Osteocyte (in vitro differentiated cells): ENCODE results near the gene CAPN10. TPM values are rescaled to one million over a fixed set of nuclear protein-coding genes. Genes with fewer than 3 reads are reported as not detected.

Experiments used
- DNase-seq: peaks from one replicate; pipeline ENCODE4 v3.0.0; 2021; ENCODE audit warnings: mixed read lengths; ENCODE audit not compliant: unreplicated experiment; ENCODE audit errors: extremely low spot score
- H3K27ac Mint-ChIP-seq: one replicate; pipeline ENCODE4 v1.8.0; 2021; ENCODE audit warnings: mild to moderate bottlenecking, mixed read lengths; ENCODE audit not compliant: unreplicated experiment
- H3K27me3 Mint-ChIP-seq: one replicate; pipeline ENCODE4 v1.8.0; 2021; ENCODE audit warnings: mixed read lengths; ENCODE audit not compliant: unreplicated experiment
- H3K36me3 Mint-ChIP-seq: one replicate; pipeline ENCODE4 v1.8.0; 2021; ENCODE audit warnings: mixed read lengths; ENCODE audit not compliant: unreplicated experiment
- H3K4me1 Mint-ChIP-seq: one replicate; pipeline ENCODE4 v1.8.0; 2021; ENCODE audit warnings: mixed read lengths; ENCODE audit not compliant: unreplicated experiment
- H3K4me3 Mint-ChIP-seq: one replicate; pipeline ENCODE4 v1.8.0; 2021; ENCODE audit warnings: mild to moderate bottlenecking, moderate library complexity, mixed read lengths; ENCODE audit not compliant: unreplicated experiment
- H3K9me3 Mint-ChIP-seq: one replicate; pipeline ENCODE4 v1.8.0; 2021; ENCODE audit warnings: mixed read lengths; ENCODE audit not compliant: unreplicated experiment
- total RNA-seq: library from RNA; stranded (reverse); gene quantifications from 2 replicates; pipeline ENCODE4 v1.2.1, GENCODE V29; 2021
- TF ChIP-seq, protein P1 (sequence below): fragments of 200-600 bp; sonication (generic); IDR thresholded peaks from 2 replicates; pipeline ENCODE4 v1.5.0; 2021; ENCODE audit warnings: antibody characterized with exemption, mild to moderate bottlenecking, moderate library complexity

The CAPN10 gene
- total RNA-seq, 1 donor from 2014 or later, result 37.7 TPM

DNA sequence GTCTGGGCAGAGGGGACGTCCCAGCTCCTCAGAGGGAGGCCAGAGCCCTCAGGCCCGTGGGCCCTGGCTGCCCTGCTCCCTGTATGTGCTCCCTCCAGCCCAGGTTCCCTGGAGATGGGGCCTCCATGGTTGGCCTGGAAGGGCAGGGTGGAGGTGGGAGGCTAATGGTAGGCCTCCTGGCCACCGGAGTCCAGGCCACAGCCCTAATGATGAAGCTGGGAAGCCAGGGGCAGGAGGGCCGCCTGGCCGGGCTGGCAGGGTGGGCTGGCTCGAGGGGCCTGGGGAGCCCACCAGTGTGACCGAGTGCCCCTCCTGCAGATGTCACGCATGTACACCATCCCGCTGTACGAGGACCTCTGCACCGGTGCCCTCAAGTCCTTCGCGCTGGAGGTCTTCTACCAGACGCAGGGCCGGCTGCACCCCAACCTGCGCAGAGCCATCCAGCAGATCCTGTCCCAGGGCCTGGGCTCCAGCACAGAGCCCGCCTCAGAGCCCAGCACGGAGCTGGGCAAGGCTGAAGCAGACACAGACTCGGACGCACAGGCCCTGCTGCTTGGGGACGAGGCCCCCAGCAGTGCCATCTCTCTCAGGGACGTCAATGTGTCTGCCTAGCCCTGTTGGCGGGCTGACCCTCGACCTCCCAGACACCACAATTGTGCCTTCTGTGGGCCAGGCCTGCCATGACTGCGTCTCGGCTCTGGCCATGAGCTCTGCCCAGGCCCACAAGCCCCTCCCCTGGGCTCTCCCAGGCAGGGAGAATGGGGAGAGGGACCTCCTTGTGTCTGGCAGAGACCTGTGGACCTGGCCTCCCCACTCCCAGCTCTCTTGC is 9.0 kb upstream of the CAPN10 start:
- Mint-ChIP-seq H3K27ac (no peak overlapping the region), H3K27me3 (no peaks in the 10 kb centered on the region), H3K4me1 (peaks cover 10% of the 10 kb centered on the region), H3K36me3 (peaks cover 5% of the 10 kb centered on the region), H3K9me3 (peaks cover 12% of the 10 kb centered on the region), H3K4me3 (no peak overlapping the region)
- no peak for DNase-seq
- TF ChIP-seq, protein P1, sequence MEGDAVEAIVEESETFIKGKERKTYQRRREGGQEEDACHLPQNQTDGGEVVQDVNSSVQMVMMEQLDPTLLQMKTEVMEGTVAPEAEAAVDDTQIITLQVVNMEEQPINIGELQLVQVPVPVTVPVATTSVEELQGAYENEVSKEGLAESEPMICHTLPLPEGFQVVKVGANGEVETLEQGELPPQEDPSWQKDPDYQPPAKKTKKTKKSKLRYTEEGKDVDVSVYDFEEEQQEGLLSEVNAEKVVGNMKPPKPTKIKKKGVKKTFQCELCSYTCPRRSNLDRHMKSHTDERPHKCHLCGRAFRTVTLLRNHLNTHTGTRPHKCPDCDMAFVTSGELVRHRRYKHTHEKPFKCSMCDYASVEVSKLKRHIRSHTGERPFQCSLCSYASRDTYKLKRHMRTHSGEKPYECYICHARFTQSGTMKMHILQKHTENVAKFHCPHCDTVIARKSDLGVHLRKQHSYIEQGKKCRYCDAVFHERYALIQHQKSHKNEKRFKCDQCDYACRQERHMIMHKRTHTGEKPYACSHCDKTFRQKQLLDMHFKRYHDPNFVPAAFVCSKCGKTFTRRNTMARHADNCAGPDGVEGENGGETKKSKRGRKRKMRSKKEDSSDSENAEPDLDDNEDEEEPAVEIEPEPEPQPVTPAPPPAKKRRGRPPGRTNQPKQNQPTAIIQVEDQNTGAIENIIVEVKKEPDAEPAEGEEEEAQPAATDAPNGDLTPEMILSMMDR, result no peak

DNA sequence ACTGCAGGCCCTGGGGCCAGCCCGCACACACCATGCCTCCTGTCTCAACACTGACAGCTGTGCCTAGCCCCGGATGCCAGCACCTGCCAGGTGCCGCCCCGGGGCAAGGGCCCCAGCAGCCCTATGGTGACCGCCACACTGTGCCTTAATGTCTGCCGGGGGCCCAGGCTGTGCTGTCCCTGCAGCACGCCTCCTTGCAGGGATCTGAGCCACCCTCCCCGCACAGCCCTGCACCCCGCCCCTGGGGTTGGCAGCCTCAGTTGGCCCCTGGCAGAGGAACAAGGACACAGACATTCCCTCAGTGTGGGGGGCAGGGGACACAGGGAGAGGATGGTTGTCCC is 8.5 kb upstream of the CAPN10 start:
- Mint-ChIP-seq H3K36me3 (peaks cover 5% of the 10 kb centered on the region), H3K27me3 (no peaks in the 10 kb centered on the region), H3K4me3 (no peak overlapping the region), H3K9me3 (peaks cover 12% of the 10 kb centered on the region), H3K27ac (no peak overlapping the region), H3K4me1 (peaks cover 10% of the 10 kb centered on the region)
- no peak for DNase-seq
- TF ChIP-seq, protein P1, result no peak

DNA sequence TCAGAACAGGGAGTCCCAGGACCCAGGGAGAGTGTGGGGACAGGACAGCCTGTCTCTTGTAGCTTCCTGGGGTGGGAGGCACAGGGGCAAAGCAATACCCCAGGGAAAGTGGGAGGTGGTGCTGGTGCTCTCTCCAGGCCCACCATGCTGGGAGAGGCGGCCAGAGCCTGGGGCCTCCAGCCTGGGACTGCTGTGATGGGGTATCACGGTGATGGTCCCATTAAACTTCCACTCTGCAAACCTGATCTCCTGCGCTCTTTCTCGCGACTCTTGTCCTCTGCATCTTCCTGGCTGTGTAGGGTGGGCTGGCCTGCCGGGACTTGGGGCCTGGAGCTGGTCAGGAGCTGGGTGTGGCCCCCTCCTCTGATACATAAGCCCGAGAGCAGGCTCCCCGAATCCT is 8.0 kb upstream of the CAPN10 start:
- Mint-ChIP-seq H3K4me1 (peaks cover 10% of the 10 kb centered on the region), H3K9me3 (peaks cover 12% of the 10 kb centered on the region), H3K27ac (no peak overlapping the region), H3K4me3 (no peak overlapping the region), H3K27me3 (no peaks in the 10 kb centered on the region), H3K36me3 (peaks cover 5% of the 10 kb centered on the region)
- TF ChIP-seq, protein P1, result no peak
- DNase-seq, result no peak

DNA sequence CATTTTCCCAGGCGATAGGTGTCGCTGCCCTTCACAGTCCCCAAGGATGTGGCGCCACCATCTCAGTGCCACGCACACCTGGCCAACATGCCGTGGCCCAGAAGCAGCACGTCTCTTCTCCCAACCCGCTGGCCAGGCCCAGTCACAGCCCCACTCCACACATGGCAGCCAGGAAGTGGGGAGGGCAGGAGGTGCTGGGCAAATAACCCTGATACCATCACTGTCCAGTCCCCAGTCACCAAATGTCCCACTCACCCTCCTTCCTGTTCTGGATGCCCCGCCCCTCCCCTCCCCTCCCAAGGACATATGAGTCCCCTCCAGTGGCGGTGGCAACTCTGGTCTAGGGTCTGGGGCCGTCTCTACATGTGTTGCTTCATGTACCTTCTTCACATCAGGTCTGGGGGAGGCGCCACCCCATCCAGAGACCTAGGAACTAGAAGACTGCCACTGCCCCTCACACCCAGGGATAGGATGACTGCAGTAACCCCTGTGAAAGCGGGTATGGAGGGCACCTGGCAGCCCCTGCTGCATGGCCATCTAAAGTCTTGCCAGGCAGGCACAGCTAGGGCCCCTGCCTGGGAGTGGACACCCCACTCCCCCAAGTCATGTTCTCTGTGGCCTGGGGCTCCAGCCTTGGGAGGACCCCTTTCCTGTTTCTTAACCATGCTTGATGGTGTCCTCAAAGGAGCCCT is 7.3 kb upstream of the CAPN10 start:
- Mint-ChIP-seq H3K27me3 (no peaks in the 10 kb centered on the region), H3K9me3 (peaks cover 12% of the 10 kb centered on the region), H3K4me3 (no peak overlapping the region), H3K4me1 (peaks cover 11% of the 10 kb centered on the region), H3K27ac (no peak overlapping the region), H3K36me3 (peaks cover 5% of the 10 kb centered on the region)
- no peak for DNase-seq
- TF ChIP-seq, protein P1, result no peak
